ENCODE data around the gene SLC10A7. TPM values are rescaled to one million over a fixed set of nuclear protein-coding genes. Genes with fewer than 3 reads are reported as not detected.

The SLC10A7 gene
- total RNA-seq, 1 donor from 2014 or later = 10.7 TPM

DNA sequence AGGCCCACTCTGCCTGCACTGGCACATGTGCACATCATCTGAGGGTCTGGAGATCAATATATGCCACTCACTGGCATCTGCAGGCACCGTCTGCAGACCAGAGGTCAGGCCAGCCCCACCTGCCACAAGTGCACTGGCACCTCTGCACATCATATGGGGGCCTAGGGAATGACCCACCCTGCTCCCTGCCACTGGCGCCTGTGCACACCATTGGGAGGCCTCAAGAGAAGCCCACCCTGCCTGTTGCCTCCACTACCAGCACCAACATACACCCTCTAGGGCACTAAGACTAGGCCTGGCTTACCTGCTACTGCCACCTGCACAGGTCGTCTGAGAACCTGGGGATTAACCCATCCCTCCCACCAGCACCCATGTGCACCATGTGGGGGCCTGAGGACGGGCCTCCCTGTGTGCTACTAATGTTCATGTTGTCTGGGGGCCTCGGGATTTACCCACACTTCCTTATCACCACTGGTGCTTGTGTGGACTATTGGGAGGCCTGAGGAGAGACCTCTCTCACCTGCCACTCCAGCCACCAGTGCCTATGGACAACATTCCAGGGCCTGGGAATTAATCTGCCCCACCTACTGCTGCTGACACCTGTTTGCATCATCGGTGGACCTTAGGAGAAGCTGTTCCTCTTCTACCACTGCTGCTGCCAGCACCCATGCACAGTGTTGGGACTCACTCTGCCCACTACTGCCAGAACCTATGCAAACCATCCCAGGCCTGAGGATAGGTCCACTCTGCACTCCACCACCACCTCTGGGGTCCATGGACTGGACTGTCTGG, 193.7 kb downstream of the SLC10A7 start:
- peaks cover 4% of the 10 kb centered on the region for H3K36me3 Mint-ChIP-seq (ENCODE audit: low read depth)
- H3K4me1 Mint-ChIP-seq = no peaks in the 10 kb centered on the region
- no peak overlapping the region for H3K4me3 Mint-ChIP-seq
- no peak overlapping the region for H3K27ac Mint-ChIP-seq (ENCODE audit: unreplicated experiment)
- H3K27me3 Mint-ChIP-seq (ENCODE audit: low read depth) = no peaks in the 10 kb centered on the region
- DNase-seq (ENCODE audit: low read depth, low spot score) = no peak
- no peaks in the 10 kb centered on the region for H3K9me3 Mint-ChIP-seq
- TF ChIP-seq, protein P1, sequence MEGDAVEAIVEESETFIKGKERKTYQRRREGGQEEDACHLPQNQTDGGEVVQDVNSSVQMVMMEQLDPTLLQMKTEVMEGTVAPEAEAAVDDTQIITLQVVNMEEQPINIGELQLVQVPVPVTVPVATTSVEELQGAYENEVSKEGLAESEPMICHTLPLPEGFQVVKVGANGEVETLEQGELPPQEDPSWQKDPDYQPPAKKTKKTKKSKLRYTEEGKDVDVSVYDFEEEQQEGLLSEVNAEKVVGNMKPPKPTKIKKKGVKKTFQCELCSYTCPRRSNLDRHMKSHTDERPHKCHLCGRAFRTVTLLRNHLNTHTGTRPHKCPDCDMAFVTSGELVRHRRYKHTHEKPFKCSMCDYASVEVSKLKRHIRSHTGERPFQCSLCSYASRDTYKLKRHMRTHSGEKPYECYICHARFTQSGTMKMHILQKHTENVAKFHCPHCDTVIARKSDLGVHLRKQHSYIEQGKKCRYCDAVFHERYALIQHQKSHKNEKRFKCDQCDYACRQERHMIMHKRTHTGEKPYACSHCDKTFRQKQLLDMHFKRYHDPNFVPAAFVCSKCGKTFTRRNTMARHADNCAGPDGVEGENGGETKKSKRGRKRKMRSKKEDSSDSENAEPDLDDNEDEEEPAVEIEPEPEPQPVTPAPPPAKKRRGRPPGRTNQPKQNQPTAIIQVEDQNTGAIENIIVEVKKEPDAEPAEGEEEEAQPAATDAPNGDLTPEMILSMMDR (conservative IDR thresholded peaks at IDR 0.05) = no peak

DNA sequence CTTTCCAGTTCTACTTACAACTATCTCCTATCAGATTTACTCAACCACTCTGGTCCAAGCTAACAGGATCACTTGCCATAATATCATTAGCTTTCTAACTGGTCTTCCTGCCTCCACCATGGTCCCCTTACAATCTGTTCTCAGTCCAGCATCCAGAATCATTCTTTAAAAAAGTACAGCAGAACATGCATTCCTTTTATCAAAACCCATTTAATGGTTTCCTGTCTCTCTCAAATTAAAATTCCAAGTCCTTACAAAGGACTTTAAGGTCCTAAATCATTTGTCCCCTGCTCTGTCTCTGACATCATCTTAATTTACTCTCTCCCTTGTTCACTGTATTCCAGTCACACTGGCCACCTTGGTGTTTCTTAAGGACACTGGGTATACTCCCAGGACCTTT, 202.8 kb downstream of the SLC10A7 start:
- Mint-ChIP-seq H3K36me3 (ENCODE audit: low read depth) (peaks cover 6% of the 10 kb centered on the region), H3K27me3 (ENCODE audit: low read depth) (no peaks in the 10 kb centered on the region), H3K4me3 (no peak overlapping the region), H3K9me3 (no peaks in the 10 kb centered on the region), H3K27ac (ENCODE audit: unreplicated experiment) (no peak overlapping the region), H3K4me1 (no peaks in the 10 kb centered on the region)
- TF ChIP-seq, protein P1 (conservative IDR thresholded peaks at IDR 0.05) = no peak
- no peak for DNase-seq (ENCODE audit: low read depth, low spot score)

DNA sequence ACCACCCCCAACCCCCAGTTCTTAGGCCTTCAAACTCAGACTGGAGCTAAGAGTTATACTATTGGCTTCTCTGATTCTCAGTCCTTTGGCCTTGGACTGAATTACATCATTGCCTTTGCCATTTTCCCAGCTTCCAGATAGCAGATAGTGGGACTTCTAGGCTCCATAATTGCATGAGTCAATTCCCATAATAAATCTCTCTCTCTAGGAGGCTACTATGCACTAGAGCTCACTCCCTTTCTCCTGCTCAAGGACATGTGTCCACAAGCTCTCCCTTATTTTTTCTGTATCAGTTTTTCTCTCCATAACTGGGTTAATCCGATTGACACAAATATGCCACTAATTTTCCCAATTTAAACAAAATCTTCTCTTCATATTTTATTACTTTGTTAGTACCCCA, 204.0 kb downstream of the SLC10A7 start:
- TF ChIP-seq, protein P1 (conservative IDR thresholded peaks at IDR 0.05) = no peak
- no peaks in the 10 kb centered on the region for H3K9me3 Mint-ChIP-seq
- no peaks in the 10 kb centered on the region for H3K27me3 Mint-ChIP-seq (ENCODE audit: low read depth)
- DNase-seq (ENCODE audit: low read depth, low spot score) = no peak
- peaks cover 5% of the 10 kb centered on the region for H3K36me3 Mint-ChIP-seq (ENCODE audit: low read depth)
- H3K4me1 Mint-ChIP-seq = no peaks in the 10 kb centered on the region
- H3K4me3 Mint-ChIP-seq = no peak overlapping the region
- no peak overlapping the region for H3K27ac Mint-ChIP-seq (ENCODE audit: unreplicated experiment)

DNA sequence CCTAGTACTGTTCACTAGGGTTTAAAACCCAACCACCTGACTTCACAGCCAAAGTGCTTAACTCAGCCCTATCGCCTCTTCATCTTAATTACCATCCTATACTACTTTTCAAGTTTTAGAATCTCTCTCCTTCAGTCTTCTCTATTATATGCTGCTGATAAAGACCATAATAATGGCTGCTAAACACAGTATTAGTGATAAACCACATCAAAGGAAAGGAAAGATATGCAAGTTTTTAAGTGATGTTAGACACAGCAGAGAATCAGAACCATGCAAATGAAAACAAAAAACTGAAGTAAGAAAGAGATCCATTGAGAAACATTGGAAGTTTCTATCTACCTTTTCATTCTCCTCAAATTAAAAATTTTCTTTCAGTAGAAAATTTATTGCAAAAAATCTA, 206.6 kb downstream of the SLC10A7 start:
- no peaks in the 10 kb centered on the region for H3K9me3 Mint-ChIP-seq
- no peak overlapping the region for H3K27ac Mint-ChIP-seq (ENCODE audit: unreplicated experiment)
- no peak overlapping the region for H3K4me3 Mint-ChIP-seq
- DNase-seq (ENCODE audit: low read depth, low spot score) = no peak
- H3K27me3 Mint-ChIP-seq (ENCODE audit: low read depth) = no peaks in the 10 kb centered on the region
- peaks cover 6% of the 10 kb centered on the region for H3K4me1 Mint-ChIP-seq
- no peaks in the 10 kb centered on the region for H3K36me3 Mint-ChIP-seq (ENCODE audit: low read depth)
- TF ChIP-seq, protein P1 (conservative IDR thresholded peaks at IDR 0.05) = no peak

DNA sequence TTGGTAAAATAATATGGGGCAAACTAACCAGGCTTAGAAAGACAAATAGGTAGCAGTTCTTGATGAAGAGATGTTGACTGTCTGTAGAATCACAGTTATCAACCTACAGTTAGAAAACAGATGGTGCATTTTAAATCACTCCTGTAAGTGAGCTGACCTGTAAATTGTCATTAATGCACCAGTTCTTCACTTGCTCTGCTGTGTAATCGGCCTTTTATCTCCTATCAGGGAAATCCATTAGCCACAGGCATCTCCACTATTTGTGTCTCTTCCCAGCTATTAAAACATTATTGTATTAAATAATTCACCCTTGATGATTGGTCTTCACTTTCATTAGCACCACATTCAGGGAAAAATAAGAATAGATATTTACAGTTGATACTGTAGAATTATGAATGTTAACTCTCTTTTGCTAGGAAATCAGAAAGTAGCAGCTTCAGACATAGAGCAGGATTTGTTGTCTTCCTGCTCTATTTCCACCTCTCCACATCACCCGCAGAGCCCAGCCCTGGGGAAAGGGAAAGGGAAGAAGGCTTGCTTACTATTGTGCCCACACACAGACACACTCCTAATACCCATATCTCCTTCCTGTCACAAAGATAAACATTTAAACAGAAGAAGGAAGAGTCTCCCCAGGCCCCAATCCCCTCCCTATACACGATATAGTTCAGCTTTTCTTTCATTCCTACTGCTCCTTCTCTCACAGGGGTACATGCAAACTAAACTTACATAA, 210.3 kb downstream of the SLC10A7 start:
- Mint-ChIP-seq H3K4me1 (peaks cover 30% of the 10 kb centered on the region), H3K4me3 (no peak overlapping the region), H3K9me3 (no peaks in the 10 kb centered on the region), H3K36me3 (ENCODE audit: low read depth) (peaks cover 3% of the 10 kb centered on the region), H3K27ac (ENCODE audit: unreplicated experiment) (no peak overlapping the region), H3K27me3 (ENCODE audit: low read depth) (no peaks in the 10 kb centered on the region)
- TF ChIP-seq, protein P1 (conservative IDR thresholded peaks at IDR 0.05) = no peak
- no peak for DNase-seq (ENCODE audit: low read depth, low spot score)

Measured in neural crest cell (in vitro differentiated cells).